Epithelial cell of prostate (primary cell): ENCODE measurements around the gene AMER2.

Experiments used
- DNase-seq: peaks from one replicate; pipeline ENCODE4 v3.0.0-alpha.2; 2011; ENCODE audit warnings: low read depth, low spot score
- H3K27ac ChIP-seq: fragments of 450-650 bp; 2 replicates; pipeline ENCODE4 v1.5.1; 2017; ENCODE audit warnings: mild to moderate bottlenecking

The AMER2 gene

DNA sequence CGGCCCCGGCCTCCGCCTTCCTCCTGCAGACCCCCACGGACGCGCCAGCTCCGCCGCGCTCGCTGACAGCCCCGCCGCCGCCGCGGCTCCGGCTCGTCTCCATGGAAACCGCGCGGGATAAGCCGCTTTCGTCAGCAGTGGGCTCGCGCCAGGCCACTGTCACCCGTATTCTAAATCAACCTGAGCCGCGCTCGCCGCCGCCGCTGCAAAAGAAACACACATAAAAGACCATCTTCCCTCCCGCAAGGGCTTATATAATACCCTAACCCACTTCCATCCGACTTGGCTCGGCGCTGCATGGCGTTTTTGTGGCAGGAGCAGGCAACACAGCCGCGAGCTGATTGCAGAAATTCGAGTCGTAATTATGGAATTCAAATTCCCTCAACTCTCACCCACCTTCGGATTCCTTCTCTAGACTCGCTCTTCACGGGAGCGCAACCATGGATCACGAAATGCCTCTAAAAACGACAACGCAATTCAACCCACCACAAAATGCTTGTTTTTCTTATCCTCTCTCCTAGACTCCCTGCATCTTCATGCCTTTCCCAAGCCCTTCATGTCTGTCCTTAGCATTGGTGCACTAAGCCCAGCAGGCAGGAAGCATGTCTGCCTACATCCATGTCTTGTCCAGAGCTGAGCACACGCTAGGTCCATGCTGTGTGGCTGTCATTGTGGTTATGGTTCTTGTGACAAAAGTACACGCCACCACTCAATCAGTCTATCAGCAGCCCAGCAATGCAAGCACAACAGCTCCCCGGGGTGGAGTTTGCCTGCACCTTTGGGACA lies at the start of gene AMER2:
Gene AMER2 (minus strand): TSS at position 772 of the 786 bp plus-strand sequence. CDS start 669 bp downstream, at position 103.
- no peak within 1 kb of the TSS for H3K27ac ChIP-seq
- no peak for DNase-seq

- no peak overlapping the region for H3K27ac ChIP-seq
- DNase-seq: no peak
These were observed 45.9 kb upstream of the AMER2 start for GRCh38 chr13:25218019-25218418.

GRCh38 chr13:25217023-25217885 lies 45.2 kb upstream of the AMER2 start:
- H3K27ac ChIP-seq: no peak overlapping the region
- peak; percentile 43 for DNase-seq

GRCh38 chr13:25215253-25215575 lies 43.1 kb upstream of the AMER2 start:
- H3K27ac ChIP-seq: no peak overlapping the region
- DNase-seq: no peak

DNA sequence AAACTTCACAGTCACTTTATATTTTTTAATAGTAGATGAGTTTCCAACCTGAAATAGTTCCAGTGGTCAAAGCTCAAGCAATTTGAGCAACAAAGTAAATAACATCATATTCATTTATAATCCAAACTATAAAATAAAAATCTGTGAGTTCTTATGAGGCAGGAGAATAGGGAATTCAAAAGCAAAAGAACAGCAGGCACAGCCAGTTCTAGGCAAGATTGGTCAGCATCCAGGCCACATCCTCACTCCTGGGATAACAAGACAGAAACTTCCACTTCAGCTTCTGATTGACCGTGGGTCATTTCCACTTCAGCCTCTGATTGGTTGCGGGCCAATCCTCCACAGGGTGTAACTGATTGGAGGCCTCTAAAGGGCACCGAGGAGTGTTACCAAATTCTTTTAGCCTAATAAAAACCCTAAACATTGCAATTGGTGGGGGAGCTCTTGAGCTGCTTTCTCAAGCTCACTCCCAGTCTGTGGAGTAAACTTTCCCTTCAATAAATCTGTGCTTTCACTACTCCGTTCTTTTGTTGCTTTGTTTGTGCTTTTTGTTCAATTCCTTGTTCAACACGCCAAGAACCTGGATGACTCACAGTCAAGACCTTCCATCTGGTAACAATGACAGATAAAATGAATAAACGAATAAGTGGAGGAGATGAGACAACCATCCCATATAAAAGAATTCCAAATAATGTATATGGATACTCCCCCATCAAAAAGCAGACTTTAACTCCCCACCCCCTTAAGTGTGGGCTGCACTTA lies 42.6 kb upstream of the AMER2 start:
- H3K27ac ChIP-seq: peak overlapping the region; percentile 28
- no peak for DNase-seq

- H3K27ac ChIP-seq: peak overlapping the region; percentile 39
- peak; percentile 75 for DNase-seq
These were observed 41.6 kb upstream of the AMER2 start for GRCh38 chr13:25213715-25214114.

DNA sequence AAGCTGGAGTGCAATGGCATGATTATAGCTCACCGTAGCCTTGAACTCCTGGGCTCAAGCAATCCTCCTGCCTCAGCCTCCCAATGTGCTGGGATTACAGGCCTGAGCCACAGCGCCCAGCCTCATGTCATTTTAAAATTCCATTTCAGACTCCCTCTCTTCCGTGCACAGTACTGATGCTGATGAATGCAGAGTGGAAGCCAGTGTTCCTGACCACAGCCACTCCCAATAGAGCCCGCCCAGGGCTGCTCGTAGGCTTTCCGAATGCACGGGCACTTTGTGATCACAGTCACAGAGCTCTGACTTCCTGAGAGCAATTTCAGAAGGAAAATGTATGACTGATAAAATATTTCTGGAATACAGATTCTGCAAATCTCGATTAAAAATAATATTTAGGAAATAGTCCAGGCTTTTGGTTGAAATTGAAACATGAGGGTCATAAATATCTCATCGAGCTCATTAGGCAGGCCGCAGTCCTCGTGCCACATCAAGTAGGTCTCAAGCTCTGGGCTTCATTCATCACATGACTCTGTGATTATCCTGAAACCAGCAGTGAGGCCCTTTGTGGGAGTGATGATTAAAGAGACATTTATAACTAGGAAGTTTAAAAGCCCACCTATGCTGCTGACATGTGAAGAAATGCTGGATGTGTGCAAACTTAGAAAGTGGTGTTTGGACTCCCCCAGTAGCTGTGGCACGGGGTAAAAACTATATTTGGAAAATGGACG lies 38.9 kb upstream of the AMER2 start:
- no peak for DNase-seq
- H3K27ac ChIP-seq: no peak overlapping the region

DNA sequence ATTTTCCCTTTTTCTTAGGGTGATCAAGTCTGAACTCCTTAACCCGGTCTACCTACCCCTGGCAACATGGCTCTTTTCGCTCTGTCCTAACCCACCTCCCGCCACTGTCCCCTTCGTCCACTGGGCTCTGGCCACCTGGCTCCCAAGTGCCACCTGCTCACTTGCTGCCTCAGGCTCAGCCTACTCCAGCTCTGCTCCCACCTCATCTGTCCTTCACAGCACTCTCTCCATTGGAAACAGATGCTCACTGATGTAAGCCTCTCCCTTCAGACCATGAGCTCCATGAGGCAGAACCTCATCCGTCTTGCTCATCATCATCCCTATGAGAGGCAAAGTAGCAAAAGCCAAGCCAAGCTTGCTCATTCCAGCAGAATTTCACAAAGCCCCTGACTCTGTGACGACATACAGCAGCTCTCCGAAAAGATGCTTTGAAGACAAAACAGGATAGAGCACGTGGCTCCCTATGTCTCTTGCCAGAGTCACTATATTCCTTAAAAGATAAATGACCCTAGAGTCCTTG lies 35.3 kb upstream of the AMER2 start:
- H3K27ac ChIP-seq: no peak overlapping the region
- DNase-seq: no peak

DNA sequence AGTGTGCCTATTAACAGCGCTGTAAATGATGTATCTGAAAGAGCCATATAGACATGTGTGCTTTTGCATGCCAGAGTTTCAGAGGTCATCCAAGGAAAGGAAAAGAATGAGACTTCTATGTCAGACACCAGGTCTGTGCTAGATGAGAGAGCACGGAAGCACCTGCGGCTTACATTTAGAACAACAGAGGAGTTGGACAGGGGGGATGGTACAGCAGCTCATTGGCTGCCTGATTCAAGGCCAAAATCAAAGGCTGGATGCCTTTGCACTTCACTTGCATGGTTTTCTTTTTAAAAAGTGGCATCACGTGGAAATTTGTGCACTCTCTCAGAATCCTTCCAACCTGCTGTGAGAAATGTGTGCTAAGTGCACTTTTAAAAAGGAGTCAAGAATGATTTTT lies 32.8 kb upstream of the AMER2 start:
- DNase-seq: no peak
- H3K27ac ChIP-seq: no peak overlapping the region

GRCh38 chr13:25203127-25203740 lies 31.1 kb upstream of the AMER2 start:
- H3K27ac ChIP-seq: no peak overlapping the region
- no peak for DNase-seq

- no peak overlapping the region for H3K27ac ChIP-seq
- DNase-seq: no peak
These were observed 28.7 kb upstream of the AMER2 start for GRCh38 chr13:25200783-25201182.

GRCh38 chr13:25198647-25199046 lies 26.6 kb upstream of the AMER2 start:
- H3K27ac ChIP-seq: no peak overlapping the region
- no peak for DNase-seq

GRCh38 chr13:25196971-25197370 lies 24.9 kb upstream of the AMER2 start:
- DNase-seq: no peak

DNA sequence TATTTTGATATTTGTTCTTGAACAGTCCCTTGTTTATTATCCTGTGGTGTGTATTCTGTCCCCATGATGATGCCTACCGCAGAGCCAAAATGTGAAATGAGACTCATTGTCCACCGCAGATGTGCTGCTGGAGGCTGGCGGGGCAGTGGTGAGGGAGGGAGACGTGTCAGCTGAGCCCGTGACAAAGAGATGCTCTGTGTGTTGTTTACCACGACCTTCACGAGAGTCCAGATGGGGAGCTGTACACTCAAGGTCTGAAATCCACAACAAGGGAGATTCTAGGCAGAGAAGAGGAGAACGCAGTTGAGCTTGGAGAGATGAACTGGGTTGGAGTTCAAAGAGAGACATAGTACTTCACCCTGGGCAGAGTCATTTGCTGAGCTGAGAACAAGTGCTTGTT lies 20.8 kb upstream of the AMER2 start:
- H3K27ac ChIP-seq: no peak overlapping the region
- DNase-seq: no peak

More at GRCh38 chr13:25196971-25197370, 24.9 kb upstream of the AMER2 start:
- no peak overlapping the region for H3K27ac ChIP-seq

DNA sequence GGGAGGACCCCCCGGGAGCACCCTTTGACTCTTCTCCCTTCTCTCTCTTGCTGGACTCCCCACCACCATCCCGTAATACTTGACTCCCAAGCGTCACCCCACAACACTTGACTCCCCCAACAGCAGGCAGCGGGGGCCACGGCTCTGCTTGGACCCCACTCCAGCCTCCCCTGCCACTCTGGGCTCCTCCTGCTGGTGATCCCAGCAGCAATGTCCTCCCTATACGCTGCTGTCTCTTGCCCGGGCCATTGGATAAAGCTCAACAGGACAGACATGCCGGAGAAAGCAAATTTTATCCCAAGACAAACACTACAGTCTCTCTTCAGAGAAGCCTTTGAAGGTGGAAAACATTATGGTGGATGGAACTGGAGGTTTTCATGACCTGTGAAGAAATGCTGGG lies 20.4 kb upstream of the AMER2 start:
- DNase-seq: no peak
- H3K27ac ChIP-seq: no peak overlapping the region

DNA sequence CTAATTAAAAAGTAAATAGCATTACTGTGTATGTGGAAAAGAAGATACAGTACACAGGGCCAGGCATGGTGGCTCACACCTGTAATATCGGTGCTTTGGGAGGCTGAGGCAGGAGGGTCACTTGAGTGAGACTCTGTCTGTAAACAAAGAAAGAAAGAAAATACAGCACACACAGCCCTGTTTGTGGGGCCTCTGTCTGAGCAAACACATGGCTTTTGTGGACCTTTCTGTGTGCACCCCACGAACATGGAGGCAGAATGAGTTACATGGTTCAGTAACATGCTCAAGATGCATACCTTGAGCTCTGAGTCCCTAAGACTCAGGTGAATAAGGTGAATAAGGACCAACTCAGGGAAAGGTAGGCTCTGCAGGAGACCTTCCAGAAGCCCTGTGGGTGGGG lies 20.0 kb upstream of the AMER2 start:
- no peak overlapping the region for H3K27ac ChIP-seq
- no peak for DNase-seq

- no peak overlapping the region for H3K27ac ChIP-seq
- DNase-seq: no peak
These were observed 18.7 kb upstream of the AMER2 start for GRCh38 chr13:25190771-25191170.

DNA sequence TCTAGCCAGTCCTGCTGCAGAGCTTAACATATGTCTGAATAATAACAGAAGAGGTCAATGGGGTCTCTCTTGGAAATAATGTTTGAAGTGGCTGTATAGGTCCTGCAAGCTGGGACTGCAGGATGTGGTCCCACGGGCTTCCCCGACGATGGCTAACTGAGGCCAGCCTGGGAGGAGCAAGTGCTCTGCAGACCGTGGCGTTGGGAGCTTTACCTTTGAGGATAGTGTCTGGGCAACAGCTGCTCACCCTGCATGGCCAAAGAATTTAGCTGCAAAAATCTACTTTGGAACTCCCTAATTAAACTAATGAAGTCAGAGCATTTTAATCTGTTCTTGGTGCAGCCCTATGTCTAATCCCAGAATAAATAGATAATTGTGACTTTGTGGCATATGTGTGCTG lies 18.2 kb upstream of the AMER2 start:
- no peak overlapping the region for H3K27ac ChIP-seq
- no peak for DNase-seq

DNA sequence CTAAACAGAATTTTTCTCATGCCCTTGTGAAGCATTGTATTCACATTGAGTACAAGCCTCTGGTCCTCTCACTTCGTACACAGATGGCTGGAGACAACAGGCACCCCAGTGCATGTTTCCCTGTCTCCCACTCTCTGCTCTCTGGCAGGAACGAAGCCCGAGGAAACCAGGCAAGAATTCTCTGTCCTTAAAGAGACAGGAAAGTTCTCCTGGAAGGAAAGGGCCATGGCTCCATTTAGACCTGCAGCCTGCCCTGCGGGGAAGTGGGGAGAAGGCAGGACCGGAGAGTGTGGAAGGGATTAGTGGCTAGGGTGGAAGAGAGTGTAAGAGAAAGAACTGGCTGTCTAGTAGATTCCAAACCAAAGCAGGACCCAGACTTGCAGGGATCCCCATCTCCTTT lies 15.5 kb upstream of the AMER2 start:
- no peak overlapping the region for H3K27ac ChIP-seq

DNA sequence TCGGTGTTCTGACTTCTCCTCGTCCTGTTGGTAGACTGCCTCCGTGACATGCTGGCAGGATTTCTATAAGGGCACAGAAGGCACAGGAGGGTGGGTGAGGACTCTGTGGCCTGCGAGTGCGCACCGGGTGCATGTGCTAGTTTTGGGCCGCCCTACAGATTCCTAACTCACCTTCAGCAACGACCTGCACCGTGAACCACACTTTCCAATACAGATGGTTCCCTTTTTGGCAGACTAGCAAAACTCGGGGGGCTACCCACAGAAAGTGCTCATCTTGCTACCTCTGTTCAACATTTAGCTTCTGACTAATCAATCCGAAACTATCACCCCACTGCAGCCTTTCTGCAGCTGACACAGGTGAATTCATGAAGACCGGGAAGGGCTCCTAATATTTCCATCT lies 14.1 kb upstream of the AMER2 start:
- no peak for DNase-seq

More for the DNA sequence above, 15.5 kb upstream of the AMER2 start:
- DNase-seq: no peak

More for the DNA sequence above, 14.1 kb upstream of the AMER2 start:
- H3K27ac ChIP-seq: no peak overlapping the region
